Right forelimb (tissue), 1 donor: ENCODE data around the gene MTARC2.
"Not testable (repeated sequence)": the region's sequence is repeated elsewhere in the genome, so short reads cannot be mapped to it uniquely, and the experiment has no call there.

ENCODE experiments used
- DNase-seq: peaks from one replicate; pipeline ENCODE4 v3.0.0-alpha.2; 2018

MTARC2 gene

DNA sequence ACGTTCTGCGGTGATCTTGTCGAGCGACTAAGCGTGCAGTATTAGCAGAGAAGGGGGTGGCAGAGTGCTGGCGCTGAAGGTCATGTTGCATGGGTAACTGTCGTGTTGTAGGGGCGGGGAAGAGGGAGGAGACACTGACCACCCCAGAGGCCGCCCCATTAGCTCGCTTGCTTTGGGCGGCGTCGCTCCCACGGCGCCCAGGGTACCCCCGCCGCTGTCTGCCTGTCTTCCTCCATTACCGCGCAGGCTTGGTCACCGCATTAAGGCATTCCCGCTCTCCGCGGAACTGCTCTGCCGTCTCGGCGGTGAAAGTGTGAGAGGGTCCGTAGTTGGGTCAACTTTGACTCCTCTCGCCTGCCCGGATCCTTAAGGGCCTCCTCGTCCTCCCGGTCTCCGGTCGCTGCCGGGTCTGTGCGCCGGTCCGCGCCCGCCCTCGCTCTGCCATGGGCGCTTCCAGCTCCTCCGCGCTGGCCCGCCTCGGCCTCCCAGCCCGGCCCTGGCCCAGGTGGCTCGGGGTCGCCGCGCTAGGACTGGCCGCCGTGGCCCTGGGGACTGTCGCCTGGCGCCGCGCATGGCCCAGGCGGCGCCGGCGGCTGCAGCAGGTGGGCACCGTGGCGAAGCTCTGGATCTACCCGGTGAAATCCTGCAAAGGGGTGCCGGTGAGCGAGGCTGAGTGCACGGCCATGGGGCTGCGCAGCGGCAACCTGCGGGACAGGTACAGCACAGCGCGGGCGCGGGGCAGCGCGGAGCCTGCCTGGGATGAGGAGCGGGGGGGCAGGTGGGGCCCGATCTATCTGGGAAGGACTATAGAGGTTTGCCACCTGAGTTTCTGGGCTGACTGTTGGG lies at the start of gene MTARC2:
TSS of gene MTARC2 (plus strand) at position 234 of the 846 bp plus-strand sequence. CDS start at position 444, 210 bp downstream.
- DNase-seq, result peak; percentile 81

DNA sequence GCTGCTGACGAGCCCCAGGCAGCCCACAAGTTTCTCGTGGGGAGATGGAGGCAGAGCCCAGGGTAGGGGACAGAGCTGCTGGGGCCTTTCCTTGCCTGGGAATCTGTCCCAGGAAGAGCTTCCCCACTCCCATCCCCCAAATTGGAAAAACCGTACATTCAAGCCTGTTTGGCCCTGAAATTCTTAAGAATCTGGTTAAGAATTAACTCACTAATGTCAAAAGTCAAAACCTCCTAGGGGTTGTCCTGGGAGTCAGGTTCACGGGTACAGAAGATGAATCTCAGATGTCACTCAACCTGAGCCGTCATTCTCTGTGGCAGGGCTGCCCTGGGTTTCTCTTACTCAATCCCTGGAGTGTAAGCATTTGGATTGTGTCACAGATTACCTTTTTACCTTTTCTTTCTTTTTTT lies 49.5 kb upstream of the MTARC2 start:
- no peak for DNase-seq

- no peak for DNase-seq
These were observed 49.1 kb upstream of the MTARC2 start for GRCh38 chr1:220699044-220699443.

GRCh38 chr1:220700556-220701179 lies 47.5 kb upstream of the MTARC2 start:
- DNase-seq, result no peak

- DNase-seq, result no peak
These were observed 46.1 kb upstream of the MTARC2 start for GRCh38 chr1:220701974-220702373.

DNA sequence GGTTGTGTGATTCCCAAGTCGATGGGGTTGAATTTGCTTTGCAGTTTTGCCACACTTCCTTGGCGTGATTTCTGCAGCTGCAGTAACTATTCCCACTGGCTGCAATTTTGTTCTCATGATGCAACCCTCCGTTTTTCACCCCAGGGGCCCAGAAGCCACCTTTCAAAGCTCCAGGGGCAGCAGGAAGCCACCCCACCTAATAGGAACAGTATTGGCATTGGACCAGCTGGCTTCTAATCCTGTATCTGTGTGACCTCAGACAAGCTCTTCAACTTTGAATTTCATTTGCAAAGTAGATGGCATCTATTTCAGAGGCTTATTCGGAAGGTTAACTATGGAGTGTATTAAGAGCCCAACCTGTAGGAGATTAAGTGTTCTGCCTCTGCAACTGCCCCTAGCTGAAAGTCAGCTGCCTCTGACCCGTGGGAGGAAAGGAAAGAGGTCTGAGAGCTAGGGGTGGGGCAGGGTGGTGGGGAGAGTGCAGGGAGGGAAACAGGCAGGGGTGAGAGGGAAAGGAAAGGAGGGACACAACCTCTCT lies 45.3 kb upstream of the MTARC2 start:
- no peak for DNase-seq

DNA sequence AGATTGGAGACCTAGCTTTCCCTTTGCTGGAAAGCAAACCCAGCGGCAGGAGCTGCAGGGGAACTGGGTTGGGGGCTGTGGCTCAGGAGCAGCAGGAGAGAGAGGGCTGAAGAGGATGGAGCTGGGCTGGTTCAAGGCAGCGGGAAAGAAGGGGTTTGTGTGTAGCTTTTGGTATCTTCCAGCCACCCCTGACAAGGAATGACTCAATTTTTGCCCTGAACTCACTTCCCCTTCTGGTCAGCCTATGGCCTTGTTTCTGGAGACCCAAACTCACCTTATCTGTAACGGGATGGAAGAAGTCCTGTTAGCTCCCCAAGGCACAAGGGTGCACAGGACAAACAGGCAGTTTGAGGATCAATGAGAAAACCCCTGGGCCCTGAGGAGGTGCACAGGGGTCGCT lies 44.8 kb upstream of the MTARC2 start:
- no peak for DNase-seq

DNA sequence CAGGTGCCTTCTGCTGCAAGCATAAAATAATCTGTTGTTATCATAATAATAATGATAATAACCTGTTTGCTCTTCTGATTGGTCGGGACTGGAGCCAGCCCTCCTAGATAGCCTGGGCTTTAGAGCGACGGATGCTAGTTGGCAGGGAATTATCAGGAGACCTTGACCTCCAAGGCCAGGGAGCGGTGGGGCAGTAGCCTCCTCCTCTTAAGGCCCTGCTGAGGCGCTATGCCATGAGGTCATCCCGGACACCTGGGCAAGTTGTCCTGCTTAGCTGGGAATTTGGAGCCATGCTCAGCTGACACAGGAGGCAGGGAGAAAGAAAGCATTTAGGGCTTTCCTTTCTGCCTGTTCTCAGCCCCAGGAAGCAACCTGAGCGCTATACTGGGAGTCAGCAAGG lies 42.3 kb upstream of the MTARC2 start:
- no peak for DNase-seq

- DNase-seq, result no peak
These were observed 41.6 kb upstream of the MTARC2 start for GRCh38 chr1:220706480-220706879.

GRCh38 chr1:220707160-220707559 lies 41.0 kb upstream of the MTARC2 start:
- DNase-seq, result no peak

DNA sequence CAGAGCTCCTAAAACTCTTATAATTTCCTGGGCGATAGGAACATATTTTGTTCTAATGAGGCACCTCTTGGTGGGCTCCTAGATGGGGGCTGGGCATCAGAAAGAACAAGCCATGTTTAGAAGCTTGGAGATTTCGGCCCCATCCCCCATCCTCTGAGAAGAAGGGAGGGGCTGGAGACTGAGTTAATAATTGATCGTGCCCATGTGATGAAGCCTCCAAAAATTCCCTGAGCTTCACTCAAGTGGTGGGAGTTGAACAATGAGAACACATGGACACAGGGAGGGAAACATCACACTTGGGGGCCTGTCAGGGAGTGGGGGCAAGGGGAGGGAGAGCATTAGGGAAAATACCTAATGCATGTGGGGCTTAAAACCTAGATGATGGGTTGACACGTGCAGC lies 39.9 kb upstream of the MTARC2 start:
- DNase-seq, result no peak

- DNase-seq, result no peak
These were observed 39.0 kb upstream of the MTARC2 start for GRCh38 chr1:220708936-220709801.

GRCh38 chr1:220710333-220710732 lies 37.8 kb upstream of the MTARC2 start:
- DNase-seq, result no peak

DNA sequence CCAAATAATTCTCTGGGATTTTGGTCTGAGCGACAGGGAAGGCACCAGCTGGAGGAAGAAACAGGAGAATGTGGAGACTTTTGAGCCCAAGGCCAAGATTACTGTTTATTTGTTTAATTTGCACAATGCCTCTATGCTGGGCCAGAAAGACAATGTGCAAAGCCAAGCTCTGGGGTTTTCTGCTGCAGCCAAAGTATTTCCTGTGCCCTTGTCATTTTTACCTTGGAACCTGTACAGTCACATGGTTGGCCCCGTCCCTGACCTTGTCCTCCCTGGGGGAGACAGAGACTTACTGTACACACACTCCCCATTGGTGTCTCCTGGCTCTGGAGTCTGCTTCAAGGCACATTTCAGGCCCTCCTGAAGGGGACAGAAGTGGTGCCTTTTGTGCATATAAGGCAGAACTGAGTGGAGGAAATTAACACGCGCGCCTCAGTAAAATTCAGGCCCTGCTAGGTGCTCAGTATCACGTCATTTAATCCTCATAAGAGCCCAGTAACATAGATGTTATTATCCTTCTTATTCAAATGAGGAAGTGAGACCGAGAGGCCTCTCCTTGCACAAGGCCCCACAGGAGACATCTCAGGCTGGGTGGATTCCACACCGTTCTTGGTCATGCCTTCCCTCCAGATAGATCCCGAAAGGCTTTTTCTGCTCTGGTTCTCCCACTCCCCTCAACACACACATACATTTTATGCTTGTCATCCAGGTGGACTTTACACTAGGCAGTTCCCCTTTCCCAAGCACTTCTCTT lies 36.9 kb upstream of the MTARC2 start:
- no peak for DNase-seq

GRCh38 chr1:220715986-220716385 lies 32.1 kb upstream of the MTARC2 start:
- DNase-seq, result not testable (repeated sequence)

DNA sequence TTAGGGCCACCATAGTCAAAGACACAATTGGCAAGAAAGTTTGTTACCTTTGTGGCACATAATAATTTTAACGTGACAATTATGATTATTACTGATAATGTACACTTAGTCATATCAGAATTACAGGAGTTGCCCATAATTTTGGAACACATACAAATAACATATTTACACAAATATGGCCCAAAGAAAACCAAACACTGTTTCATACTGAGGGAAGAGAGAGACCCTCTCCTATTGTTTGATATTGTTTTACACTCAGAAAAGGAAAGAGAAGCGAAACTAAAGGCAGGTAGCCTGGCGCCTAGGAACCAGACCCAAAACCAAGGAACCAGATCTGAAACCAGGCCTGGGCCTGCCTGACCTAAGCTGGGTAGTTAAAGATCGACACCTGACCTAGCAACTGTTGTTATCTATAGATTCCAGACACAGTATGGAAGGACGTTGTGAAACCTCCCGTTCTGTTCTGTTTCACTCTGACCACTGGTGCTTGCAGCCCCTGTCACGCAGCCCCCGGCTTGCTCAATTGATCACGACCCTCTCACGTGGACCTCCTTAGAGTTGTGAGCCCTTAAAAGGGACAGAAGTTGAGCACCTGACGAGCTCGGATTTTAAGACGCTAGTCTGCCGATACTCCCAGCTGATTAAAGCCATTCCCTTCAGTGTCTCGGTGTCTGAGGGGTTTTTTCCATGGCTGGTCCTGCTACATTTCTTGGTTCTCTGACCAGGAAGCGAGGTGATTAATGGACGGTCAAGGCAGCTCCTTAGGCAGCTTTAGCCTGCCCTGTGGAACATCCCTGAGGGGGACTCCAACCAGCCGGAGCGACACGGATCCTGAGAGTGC lies 30.1 kb upstream of the MTARC2 start:
- no peak for DNase-seq

DNA sequence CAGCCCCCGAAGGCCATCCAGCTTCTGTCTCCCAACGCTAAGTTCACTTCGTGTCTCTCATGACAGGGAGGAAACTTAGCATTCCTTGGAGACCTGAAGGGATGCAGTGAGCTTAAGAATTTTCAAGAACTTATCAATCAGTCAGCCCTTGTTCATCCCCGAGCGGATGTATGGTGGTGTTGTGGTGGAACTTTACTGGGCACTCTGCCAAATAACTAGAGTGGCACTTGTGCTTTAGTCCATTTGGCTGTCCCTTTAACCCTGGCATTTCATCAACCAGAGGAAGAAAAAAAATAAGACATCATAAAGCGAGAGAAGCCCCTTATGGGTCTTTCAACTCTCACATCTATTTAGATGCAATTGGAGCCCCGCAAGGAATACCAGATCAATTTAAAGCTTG lies 26.9 kb upstream of the MTARC2 start:
- not testable (repeated sequence) for DNase-seq

GRCh38 chr1:220726634-220727033 lies 21.5 kb upstream of the MTARC2 start:
- DNase-seq, result no peak

DNA sequence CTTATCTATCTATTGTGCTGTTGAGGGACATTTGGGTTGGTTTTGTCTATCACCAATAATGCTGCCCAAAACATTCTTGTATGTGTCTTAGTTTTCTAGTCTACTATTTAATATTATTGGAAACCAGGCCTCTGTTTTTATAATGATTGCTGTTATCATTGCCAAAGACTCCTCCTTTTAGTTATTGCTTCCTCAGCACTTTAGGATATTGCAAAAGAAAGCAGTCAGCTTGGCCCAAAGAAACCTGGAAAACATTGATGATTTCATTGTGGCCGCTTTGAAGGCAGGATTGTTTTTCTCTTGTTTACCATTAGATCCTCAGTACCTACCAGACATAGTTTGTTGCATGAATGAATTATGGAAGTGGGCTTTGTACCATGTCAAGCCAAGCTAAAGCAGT lies 20.6 kb upstream of the MTARC2 start:
- no peak for DNase-seq

GRCh38 chr1:220730486-220730885 lies 17.6 kb upstream of the MTARC2 start:
- DNase-seq, result no peak

DNA sequence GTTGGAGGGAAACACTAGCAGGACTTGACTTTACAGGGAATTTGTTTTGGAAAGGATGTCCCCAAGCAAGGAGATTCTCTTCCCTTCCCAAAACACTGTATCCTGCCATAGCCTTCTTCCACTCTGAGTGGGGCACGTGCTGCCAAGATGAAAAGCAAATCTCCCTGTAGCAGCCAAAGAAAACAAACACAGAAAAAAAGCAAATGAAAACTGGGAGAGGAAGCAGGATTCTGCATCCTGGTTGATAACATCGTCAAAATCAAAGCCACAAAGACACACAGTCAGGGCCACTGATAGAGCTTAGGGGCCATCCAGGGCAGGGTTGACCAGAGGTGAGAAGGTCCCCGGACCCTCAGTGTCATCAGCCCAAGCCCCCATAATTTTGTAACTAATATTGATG lies 16.0 kb upstream of the MTARC2 start:
- DNase-seq, result no peak
